ENCODE measurements around the gene UQCR11. TPM values are rescaled to one million over a fixed set of nuclear protein-coding genes. Genes with fewer than 3 reads are reported as not detected.

The UQCR11 gene
- total RNA-seq, 4 donors from 2014 or later: 78.2 to 102 (median 92.4) TPM

GRCh38 chr19:1592024-1592754, 13.1 kb downstream of the UQCR11 start:
- Histone ChIP-seq H3K4me3 (peak overlapping the region; percentile 73 to 93), H3K4me1 (peaks cover 0 to 35% (median 15%) of the 10 kb centered on the region in 3 donors), H3K27ac (peak overlapping the region; percentile 88 to 100 (median 97)), H3K9me3 (no peaks in the 10 kb centered on the region), H3K36me3 (peaks cover 0 to 24% of the 10 kb centered on the region in 2 donors), H3K27me3 (no peaks in the 10 kb centered on the region)
- ATAC-seq: peak; percentile 92
- TF ChIP-seq CTCF (IDR thresholded peaks at IDR 0.05) (no peak), EP300 (IDR thresholded peaks at IDR 0.05) (no peak), POLR2AphosphoS5 (IDR thresholded peaks at IDR 0.05) (peak; percentile 72), POLR2A (IDR thresholded peaks at IDR 0.05) (peak; percentile 65 to 84)
- WGBS, 2 donors (ENCODE audit: low coverage in 1 of 2): 0% methylated on average over 2 of the region's 94 CpGs; no CpG with 5 or more reads in 1 of the 2 donors

GRCh38 chr19:1591421-1592023, 13.7 kb downstream of the UQCR11 start:
- Histone ChIP-seq H3K36me3 (peaks cover 0 to 17% of the 10 kb centered on the region in 2 donors), H3K9me3 (no peaks in the 10 kb centered on the region), H3K27ac (peak overlapping the region; percentile 82 to 100 (median 97)), H3K27me3 (no peaks in the 10 kb centered on the region), H3K4me3 (peak overlapping the region; percentile 73 to 93), H3K4me1 (peaks cover 0 to 35% (median 15%) of the 10 kb centered on the region in 3 donors)
- no peak for ATAC-seq
- 0 to 3% methylated on average over 4 to 6 of the region's 31 CpGs for WGBS, 2 donors (ENCODE audit: low coverage in 1 of 2)
- TF ChIP-seq EP300 (IDR thresholded peaks at IDR 0.05): no peak
- no peak for TF ChIP-seq POLR2AphosphoS5 (IDR thresholded peaks at IDR 0.05)
- no peak for TF ChIP-seq CTCF (IDR thresholded peaks at IDR 0.05)
- TF ChIP-seq POLR2A (IDR thresholded peaks at IDR 0.05): no peak

- TF ChIP-seq CTCF (IDR thresholded peaks at IDR 0.05): no peak
- no peak for TF ChIP-seq EP300 (IDR thresholded peaks at IDR 0.05)
- no peak for TF ChIP-seq POLR2A (IDR thresholded peaks at IDR 0.05)
- no peak for TF ChIP-seq POLR2AphosphoS5 (IDR thresholded peaks at IDR 0.05)
- peak overlapping the region in 1 of 2 donors; percentile 73 for H3K4me3 ChIP-seq
- no peak for ATAC-seq
- H3K27me3 ChIP-seq: no peaks in the 10 kb centered on the region
- peak overlapping the region in 2 of 4 donors; percentile 97 for H3K27ac ChIP-seq
- WGBS, 2 donors (ENCODE audit: low coverage in 1 of 2): 4 to 32% methylated on average over 4 to 9 of the region's 10 CpGs
- H3K9me3 ChIP-seq: no peaks in the 10 kb centered on the region
- H3K36me3 ChIP-seq: peaks cover 0 to 10% of the 10 kb centered on the region in 2 donors
- H3K4me1 ChIP-seq: peaks cover 0 to 35% (median 15%) of the 10 kb centered on the region in 3 donors
Observed at GRCh38 chr19:1590641-1591397, 14.4 kb downstream of the UQCR11 start.

- TF ChIP-seq EP300 (IDR thresholded peaks at IDR 0.05) (no peak), POLR2A (IDR thresholded peaks at IDR 0.05) (no peak), POLR2AphosphoS5 (IDR thresholded peaks at IDR 0.05) (no peak), CTCF (IDR thresholded peaks at IDR 0.05) (no peak)
- 54 to 60% methylated on average over 1 to 4 of the region's 9 CpGs for WGBS, 2 donors (ENCODE audit: low coverage in 1 of 2)
- Histone ChIP-seq H3K27ac (no peak overlapping the region), H3K27me3 (no peaks in the 10 kb centered on the region), H3K4me3 (no peak overlapping the region), H3K36me3 (peaks cover 0 to 21% of the 10 kb centered on the region in 2 donors), H3K4me1 (peaks cover 0 to 26% (median 11%) of the 10 kb centered on the region in 3 donors), H3K9me3 (no peaks in the 10 kb centered on the region)
- ATAC-seq: no peak
Observed at GRCh38 chr19:1587872-1588271, 17.4 kb downstream of the UQCR11 start.

All from gastroesophageal sphincter (tissue), 4 donors.